ACHN (cell line): Measurements from ENCODE around the gene SPDYE16.
"Not testable (repeated sequence)": the region's sequence is repeated elsewhere in the genome, so short reads cannot be mapped to it uniquely, and the experiment has no call there.

Experiments used
- DNase-seq: peaks from one replicate; pipeline ENCODE4 v3.0.0-alpha.2; 2015
- in situ Hi-C: cut with HindIII; loops from 2 replicates; pipeline ENCODE4 v1.10.0; 2017; ENCODE audit warnings: low sequenced_read_pairs, low pct_ligation_motif_present, low pct_unique_long_range_greater_than_20kb

SPDYE16 gene

GRCh38 chr7:76543197-76543596, at the start of gene SPDYE16:
TSS of gene SPDYE16 (minus strand) at chr7:76543297. CDS start at chr7:76541459, 1,838 bp downstream.
- in situ Hi-C loops, DNase-seq: not testable (repeated sequence)

- in situ Hi-C loops, DNase-seq: not testable (repeated sequence)
These were observed 49.6 kb upstream of the SPDYE16 start for GRCh38 chr7:76592694-76593093.

GRCh38 chr7:76591602-76592304, 48.7 kb upstream of the SPDYE16 start:
- in situ Hi-C loops, DNase-seq: not testable (repeated sequence)

- in situ Hi-C loops, DNase-seq: not testable (repeated sequence)
These were observed 47.9 kb upstream of the SPDYE16 start for GRCh38 chr7:76591033-76591432.

- DNase-seq, in situ Hi-C loops: not testable (repeated sequence)
These were observed 45.5 kb upstream of the SPDYE16 start for GRCh38 chr7:76588586-76588985.

GRCh38 chr7:76586585-76587315, 43.7 kb upstream of the SPDYE16 start:
- in situ Hi-C loops, DNase-seq: not testable (repeated sequence)

GRCh38 chr7:76583636-76584281, 40.7 kb upstream of the SPDYE16 start:
- peak; percentile 33 for DNase-seq
- in situ Hi-C loops, result not testable (repeated sequence)

GRCh38 chr7:76582848-76583631, 39.9 kb upstream of the SPDYE16 start:
- in situ Hi-C loops, result not testable (repeated sequence)
- peak; percentile 92 for DNase-seq

- in situ Hi-C loops, DNase-seq: not testable (repeated sequence)
These were observed 33.0 kb upstream of the SPDYE16 start for GRCh38 chr7:76575919-76576655.

- DNase-seq, in situ Hi-C loops: not testable (repeated sequence)
These were observed 32.3 kb upstream of the SPDYE16 start for GRCh38 chr7:76575431-76575830.

GRCh38 chr7:76572296-76572695, 29.2 kb upstream of the SPDYE16 start:
- in situ Hi-C loops, DNase-seq: not testable (repeated sequence)

GRCh38 chr7:76570324-76570775, 27.3 kb upstream of the SPDYE16 start:
- DNase-seq, in situ Hi-C loops: not testable (repeated sequence)

GRCh38 chr7:76568742-76569141, 25.6 kb upstream of the SPDYE16 start:
- in situ Hi-C loops, result not testable (repeated sequence)
- peak; percentile 83 for DNase-seq

GRCh38 chr7:76567753-76568152, 24.7 kb upstream of the SPDYE16 start:
- in situ Hi-C loops, DNase-seq: not testable (repeated sequence)

GRCh38 chr7:76567311-76567710, 24.2 kb upstream of the SPDYE16 start:
- in situ Hi-C loops, DNase-seq: not testable (repeated sequence)

- DNase-seq, in situ Hi-C loops: not testable (repeated sequence)
These were observed 21.9 kb upstream of the SPDYE16 start for GRCh38 chr7:76565001-76565400.

GRCh38 chr7:76561342-76561741, 18.2 kb upstream of the SPDYE16 start:
- DNase-seq, in situ Hi-C loops: not testable (repeated sequence)

GRCh38 chr7:76560157-76560556, 17.1 kb upstream of the SPDYE16 start:
- DNase-seq, in situ Hi-C loops: not testable (repeated sequence)
